ENCODE data around the gene BAHD1.

Gene BAHD1

GRCh38 chr15:40499931-40500330 lies 59.2 kb downstream of the BAHD1 start:
- no peak for DNase-seq (ENCODE audit: low spot score)

- DNase-seq (ENCODE audit: low spot score), result no peak
Measured at GRCh38 chr15:40500568-40501330, 60.0 kb downstream of the BAHD1 start.

GRCh38 chr15:40501487-40501886 lies 60.7 kb downstream of the BAHD1 start:
- DNase-seq (ENCODE audit: low spot score), result no peak

GRCh38 chr15:40506964-40507571 lies 66.3 kb downstream of the BAHD1 start:
- peak; percentile 53 for DNase-seq (ENCODE audit: low spot score)

- no peak for DNase-seq (ENCODE audit: low spot score)
Measured at GRCh38 chr15:40508216-40508615, 67.5 kb downstream of the BAHD1 start.

GRCh38 chr15:40510201-40510600 lies 69.4 kb downstream of the BAHD1 start:
- DNase-seq (ENCODE audit: low spot score), result no peak

- no peak for DNase-seq (ENCODE audit: low spot score)
Measured at GRCh38 chr15:40511093-40511471, 70.3 kb downstream of the BAHD1 start.

GRCh38 chr15:40511472-40512133 lies 70.8 kb downstream of the BAHD1 start:
- DNase-seq (ENCODE audit: low spot score), result no peak

GRCh38 chr15:40512440-40512839 lies 71.7 kb downstream of the BAHD1 start:
- DNase-seq (ENCODE audit: low spot score), result no peak

- DNase-seq (ENCODE audit: low spot score), result no peak
Measured at GRCh38 chr15:40513609-40514008, 72.9 kb downstream of the BAHD1 start.

- no peak for DNase-seq (ENCODE audit: low spot score)
Measured at GRCh38 chr15:40516322-40516721, 75.6 kb downstream of the BAHD1 start.
